AG10803 (cell line): ENCODE measurements around the gene FSTL4.

ENCODE experiments used
- DNase-seq: peaks from one replicate; pipeline ENCODE4 v3.0.0; 2010; ENCODE audit warnings: low read depth
- H3K4me3 ChIP-seq: 2 replicates; pipeline ENCODE4 v1.5.1; 2011; ENCODE audit warnings: mild to moderate bottlenecking, low read length, control low read depth
- TF ChIP-seq, protein P1 (sequence below): conservative IDR thresholded peaks from 2 replicates; pipeline ENCODE4 v1.5.1; 2011; ENCODE audit warnings: mild to moderate bottlenecking, low read length, control low read depth, inconsistent platforms

FSTL4 gene

DNA sequence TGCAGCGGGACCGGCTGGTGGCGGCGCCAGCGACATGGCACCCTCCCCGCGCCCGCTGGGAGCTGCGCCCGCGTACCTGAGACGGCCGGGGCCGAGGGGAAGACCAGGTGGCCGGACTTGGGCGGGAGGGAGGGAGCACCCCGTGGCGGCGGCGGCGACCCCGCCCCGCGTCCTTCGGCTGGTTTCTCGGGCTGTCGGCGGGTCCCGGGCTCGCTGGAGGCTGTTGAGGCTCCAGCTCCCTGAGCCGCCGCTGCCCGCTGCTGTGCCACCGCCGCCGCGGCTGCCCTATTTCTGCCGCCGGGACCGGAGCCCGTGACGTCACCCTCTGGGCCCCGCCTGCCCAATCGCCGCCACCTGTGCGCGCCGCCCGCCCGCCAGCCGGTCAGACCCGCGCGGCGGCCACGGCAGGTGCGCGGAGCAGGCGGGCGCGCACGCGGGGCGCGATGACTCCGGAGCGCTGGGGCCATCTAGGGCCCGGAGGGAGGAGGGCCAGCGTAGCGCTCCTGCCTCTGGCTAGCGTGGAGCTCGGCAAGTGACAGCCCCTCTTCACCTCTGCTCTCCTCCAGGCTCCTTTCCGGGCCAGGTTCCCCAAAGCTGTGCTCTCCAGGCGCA lies at the start of gene FSTL4:
TSS of gene FSTL4 (minus strand) at position 293 of the 612 bp plus-strand sequence.
- H3K4me3 ChIP-seq, result no peak within 1 kb of the TSS
- DNase-seq, result no peak
- TF ChIP-seq, protein P1, sequence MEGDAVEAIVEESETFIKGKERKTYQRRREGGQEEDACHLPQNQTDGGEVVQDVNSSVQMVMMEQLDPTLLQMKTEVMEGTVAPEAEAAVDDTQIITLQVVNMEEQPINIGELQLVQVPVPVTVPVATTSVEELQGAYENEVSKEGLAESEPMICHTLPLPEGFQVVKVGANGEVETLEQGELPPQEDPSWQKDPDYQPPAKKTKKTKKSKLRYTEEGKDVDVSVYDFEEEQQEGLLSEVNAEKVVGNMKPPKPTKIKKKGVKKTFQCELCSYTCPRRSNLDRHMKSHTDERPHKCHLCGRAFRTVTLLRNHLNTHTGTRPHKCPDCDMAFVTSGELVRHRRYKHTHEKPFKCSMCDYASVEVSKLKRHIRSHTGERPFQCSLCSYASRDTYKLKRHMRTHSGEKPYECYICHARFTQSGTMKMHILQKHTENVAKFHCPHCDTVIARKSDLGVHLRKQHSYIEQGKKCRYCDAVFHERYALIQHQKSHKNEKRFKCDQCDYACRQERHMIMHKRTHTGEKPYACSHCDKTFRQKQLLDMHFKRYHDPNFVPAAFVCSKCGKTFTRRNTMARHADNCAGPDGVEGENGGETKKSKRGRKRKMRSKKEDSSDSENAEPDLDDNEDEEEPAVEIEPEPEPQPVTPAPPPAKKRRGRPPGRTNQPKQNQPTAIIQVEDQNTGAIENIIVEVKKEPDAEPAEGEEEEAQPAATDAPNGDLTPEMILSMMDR, result no peak

DNA sequence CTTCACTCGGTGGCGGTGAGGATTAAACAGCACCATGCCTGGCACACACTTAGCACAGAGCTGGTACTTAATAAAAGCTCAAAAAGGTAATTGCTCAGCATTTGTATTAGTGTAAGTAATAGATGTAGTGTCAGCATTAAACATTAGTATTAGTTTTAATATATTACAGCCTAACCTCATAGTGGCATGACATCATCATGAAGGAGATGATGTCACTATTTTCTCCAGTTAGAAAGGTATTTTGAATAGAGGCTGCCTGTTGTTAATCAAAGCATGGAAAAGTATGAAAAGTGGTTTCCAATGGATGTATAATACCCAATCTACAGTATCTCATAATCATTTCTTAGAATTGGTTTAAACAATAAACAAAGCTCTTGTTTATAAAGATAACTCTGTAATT lies 49.0 kb upstream of the FSTL4 start:
- DNase-seq, result no peak
- TF ChIP-seq, protein P1, result no peak
- H3K4me3 ChIP-seq, result no peak overlapping the region

DNA sequence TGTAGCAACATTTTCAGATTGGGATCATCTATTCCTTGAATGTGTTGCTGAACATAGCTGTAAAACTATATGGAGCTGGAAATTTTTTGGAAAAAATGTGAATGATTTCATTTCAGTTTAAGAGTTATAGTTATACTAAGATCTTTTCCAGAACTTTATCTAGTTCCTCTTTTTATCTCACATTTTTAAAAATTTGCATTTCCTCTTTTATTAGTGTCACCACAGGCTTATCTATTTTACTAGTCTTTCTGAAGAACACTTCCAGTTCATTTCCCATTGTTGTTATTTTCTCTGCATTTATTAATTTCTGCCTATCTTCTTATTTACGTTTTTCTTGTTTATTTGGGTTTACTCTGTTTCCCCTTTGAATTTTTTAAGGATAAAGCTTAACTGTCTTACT lies 46.0 kb upstream of the FSTL4 start:
- TF ChIP-seq, protein P1, result no peak
- no peak for DNase-seq
- H3K4me3 ChIP-seq, result no peak overlapping the region

DNA sequence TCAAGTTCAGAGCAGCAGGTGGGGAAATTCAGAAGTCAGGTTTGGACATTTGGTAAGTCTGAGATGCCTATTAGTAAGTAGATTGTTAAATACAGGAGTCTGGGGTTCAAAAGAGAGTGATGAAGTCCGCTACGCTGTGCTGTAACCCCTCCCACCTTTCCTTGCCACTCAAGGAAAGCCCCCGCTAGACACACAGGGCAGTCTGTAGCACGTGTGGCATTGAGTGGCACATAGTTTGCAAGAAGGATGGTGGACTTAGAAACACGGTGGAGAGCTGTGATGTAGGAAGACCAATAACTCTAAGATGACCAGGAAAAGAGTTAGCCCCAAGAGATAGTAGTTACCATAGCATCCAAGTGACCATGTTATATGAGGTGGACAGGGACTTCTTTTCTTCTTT lies 44.7 kb upstream of the FSTL4 start:
- DNase-seq, result no peak
- TF ChIP-seq, protein P1, result no peak
- H3K4me3 ChIP-seq, result no peak overlapping the region

DNA sequence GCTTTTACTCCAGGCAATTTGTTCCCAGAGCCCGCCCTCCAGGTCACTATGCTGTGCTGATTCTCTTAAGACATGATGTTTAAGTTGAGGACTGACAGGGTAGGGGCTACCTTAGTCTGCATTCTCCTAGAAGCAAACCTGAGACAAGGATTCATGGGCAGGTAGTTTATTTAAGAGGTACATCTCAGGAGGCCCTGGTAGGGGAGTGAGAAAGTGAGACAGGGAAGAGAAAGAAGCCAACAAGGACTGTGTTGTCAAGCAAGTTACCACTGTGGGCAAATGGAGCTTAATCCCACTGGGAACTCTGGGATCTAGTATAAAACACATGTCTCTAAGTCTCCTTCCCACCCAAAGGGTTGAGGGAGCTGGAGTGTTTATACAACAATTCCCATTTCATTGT lies 43.6 kb upstream of the FSTL4 start:
- DNase-seq, result no peak
- no peak overlapping the region for H3K4me3 ChIP-seq
- TF ChIP-seq, protein P1, result no peak

DNA sequence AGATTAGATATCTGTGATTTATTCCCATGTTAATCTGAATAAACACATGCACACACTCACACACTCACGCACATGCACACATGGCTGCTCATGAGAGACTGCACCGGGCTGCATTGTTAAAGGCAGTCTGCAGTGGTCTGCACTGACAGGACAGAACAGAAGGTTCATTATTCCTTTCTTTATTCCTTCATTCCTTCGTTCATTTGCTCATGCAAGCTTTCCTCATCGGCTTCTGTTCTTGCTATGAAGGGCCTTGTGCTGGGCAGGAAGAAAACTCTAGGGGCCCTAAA lies 41.4 kb upstream of the FSTL4 start:
- H3K4me3 ChIP-seq, result no peak overlapping the region
- TF ChIP-seq, protein P1, result no peak
- DNase-seq, result no peak

DNA sequence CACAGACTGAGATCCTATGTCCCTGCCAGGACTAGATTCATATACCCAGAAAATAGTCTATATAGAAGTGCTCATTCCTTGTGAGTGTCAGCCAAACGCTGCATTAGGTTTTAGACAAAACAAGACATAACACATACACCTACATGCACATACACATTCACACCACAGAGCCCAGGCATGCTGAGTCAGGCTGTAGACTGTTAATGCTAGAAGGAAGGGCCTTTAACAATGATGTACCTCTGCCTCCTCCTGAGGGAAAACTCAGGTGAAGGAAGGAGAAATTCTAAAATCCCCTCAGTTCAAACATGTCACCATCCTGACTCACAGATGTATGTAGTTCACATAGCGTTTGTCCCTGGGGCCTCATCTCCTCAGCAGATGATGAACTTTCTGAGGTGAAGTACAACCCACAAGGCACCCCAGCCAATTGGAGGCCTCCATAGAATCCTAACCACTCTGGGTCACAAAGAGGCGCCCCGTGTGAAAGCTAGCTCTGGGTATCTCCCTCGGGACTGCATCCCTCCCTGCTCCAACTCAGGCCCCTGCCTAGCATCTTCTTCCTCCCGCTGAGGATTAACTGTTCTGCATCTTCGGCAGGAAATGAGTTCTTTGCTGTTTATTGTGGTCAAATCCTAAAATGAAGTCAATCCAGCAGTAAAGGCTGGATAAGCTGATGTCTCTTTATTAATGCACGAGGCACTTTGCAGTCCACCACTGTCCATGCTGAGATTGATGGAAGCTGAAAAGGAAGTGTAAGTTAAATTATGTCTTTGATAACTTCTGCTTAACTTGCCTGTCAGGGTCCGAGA lies 40.8 kb upstream of the FSTL4 start:
- DNase-seq, result no peak
- no peak overlapping the region for H3K4me3 ChIP-seq
- TF ChIP-seq, protein P1, result no peak
